GM12892 (cell line): Measurements from ENCODE around the gene P2RX5.

Experiments
- DNase-seq: peaks from one replicate; pipeline ENCODE4 v3.0.0; 2011; ENCODE audit not compliant: insufficient read length
- FAIRE-seq: peaks from 2 replicates; lab custom pipeline; 2011; peaks lifted over from hg19 to GRCh38; lab: Jason Lieb, UNC
- POLR2A ChIP-seq: IDR thresholded peaks from 2 replicates; pipeline ENCODE4 v1.6.1; 2011; ENCODE audit warnings: low read depth, low read length, control low read depth
- POLR2AphosphoS5 ChIP-seq: IDR thresholded peaks from 2 replicates; pipeline ENCODE4 v1.6.1; 2011; ENCODE audit warnings: low read depth, low read length, control low read depth
- TAF1 ChIP-seq: IDR thresholded peaks from 2 replicates; pipeline ENCODE4 v1.6.1; 2011; ENCODE audit warnings: low read depth, mild to moderate bottlenecking, control low read depth, low read length, borderline replicate concordance

P2RX5 gene

DNA sequence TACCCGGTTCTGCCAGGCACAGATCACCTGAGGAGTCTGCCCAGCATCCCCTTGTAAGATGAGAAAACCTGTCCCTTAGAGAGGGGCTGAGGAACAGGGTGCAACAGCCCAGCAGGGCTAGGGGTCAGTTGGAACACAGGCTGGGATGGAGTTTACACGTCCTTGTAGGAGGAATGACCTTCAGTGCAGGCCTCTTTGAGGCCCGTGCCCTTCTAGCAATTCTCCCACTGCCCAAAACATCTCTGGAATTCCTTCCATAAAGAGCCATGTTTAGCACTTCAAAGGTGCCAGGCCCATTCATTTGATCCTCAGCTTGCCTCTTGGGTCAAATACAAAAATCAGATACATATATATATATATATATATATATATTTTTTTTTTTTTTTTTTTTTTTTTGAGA lies 54.9 kb downstream of the P2RX5 start:
- TF ChIP-seq POLR2AphosphoS5 (no peak), TAF1 (no peak), POLR2A (no peak)
- DNase-seq (no peak), FAIRE-seq (no peak)

DNA sequence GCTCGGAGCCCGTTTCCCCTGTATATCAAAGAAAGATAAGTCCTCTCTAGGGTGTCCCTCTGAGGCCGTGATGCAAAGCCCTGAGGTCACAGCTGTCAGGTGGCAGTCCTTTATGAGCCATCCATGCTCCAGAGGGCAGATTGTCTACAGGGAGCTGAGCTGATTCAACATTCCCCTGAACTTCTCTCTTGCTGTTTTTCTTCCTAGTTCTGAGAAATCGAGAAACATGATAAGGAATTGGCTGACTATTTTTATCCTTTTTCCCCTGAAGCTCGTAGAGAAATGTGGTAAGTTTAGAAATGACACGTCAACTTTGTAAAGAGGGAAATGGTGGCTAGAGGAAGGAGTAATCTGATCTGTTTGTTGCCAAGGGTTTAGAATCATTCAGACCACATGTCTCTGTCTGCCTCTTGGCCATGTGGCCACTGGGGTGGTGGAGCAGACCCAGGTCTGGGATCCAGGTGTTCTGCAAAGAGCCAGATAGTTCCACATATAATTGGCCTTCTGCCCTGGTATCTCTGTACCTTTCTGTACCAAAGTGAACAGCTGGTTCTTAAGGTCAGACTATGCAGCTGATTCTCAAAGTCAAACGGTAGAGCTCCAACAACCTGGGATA lies 55.9 kb downstream of the P2RX5 start:
- DNase-seq, result no peak
- no peak for TF ChIP-seq TAF1
- no peak for TF ChIP-seq POLR2AphosphoS5
- no peak for TF ChIP-seq POLR2A

DNA sequence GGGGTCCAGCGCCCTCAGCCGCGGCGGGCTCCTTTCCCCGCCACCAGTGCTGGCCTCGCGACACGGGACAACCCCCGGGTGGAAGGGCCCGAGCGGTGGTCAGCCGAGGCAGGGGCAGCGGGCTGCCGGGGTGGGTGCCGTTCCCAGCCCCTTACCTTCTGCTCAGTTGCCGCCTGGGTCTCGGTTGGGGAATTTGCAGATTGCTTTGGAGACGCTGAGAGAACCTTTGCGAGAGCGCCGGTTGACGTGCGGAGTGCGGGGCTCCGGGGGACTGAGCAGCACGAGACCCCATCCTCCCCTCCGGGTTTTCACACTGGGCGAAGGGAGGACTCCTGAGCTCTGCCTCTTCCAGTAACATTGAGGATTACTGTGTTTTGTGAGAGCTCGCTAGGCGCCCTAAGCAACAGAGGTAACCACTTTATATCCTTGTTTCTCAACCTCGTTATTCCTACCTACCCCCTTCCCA lies 59.0 kb downstream of the P2RX5 start:
- no peak for TF ChIP-seq TAF1
- TF ChIP-seq POLR2A, result no peak
- no peak for TF ChIP-seq POLR2AphosphoS5
- DNase-seq (no peak), FAIRE-seq (no peak)

More for the DNA sequence above, 55.9 kb downstream of the P2RX5 start:
- peak; percentile 9 for FAIRE-seq

DNA sequence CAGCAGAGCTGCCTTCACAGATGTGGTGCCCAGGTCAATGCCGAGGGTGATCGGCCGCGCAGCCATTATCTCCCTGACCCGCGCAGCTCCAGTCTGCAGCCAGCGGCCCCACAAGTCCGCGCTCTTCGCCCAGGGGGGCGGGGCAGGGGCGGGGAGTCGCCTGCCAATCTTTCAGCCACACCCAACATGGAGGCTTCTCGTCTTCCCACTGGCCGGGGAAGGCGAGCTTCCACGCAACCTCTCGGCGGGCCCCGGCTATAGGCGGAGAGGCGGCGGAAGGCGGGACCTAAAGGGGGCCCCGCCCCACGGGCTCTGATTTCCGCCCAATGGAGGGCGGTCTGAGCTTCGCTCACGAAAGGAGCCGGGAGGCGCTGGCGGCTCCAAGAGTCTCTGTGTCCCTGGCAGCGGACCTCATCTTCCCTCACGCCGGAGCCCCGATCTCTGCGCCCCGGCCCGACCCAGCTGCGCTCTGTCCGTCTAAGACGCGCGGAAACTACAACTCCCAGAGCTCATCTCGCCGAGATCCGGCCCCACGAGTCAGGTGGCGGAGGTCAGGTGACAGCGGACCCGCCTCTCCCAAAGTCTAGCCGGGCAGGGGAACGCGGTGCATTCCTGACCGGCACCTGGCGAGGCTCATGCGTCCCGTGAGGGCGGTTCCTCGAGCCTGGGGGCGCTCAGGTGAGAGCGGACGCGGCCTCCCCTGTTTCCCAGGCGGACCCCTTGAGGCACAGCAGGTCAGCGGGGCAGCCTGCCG lies 59.6 kb downstream of the P2RX5 start, which contains the start of the genes CTNS and SHPK:
Gene CTNS (plus strand): TSS at position 607 of the 754 bp plus-strand sequence. CDS start 3,447 bp downstream, outside the sequence.
Gene SHPK (minus strand): TSS at position 97 of the 754 bp plus-strand sequence. CDS start 31 bp downstream, at position 66.
- DNase-seq, result peak; percentile 99
- peak; percentile 99 for FAIRE-seq
- peak; percentile 83 for TF ChIP-seq POLR2A
- TF ChIP-seq POLR2AphosphoS5, result peak; percentile 46; the same call in 1 of the 2 replicates
- TF ChIP-seq TAF1, result peak; percentile 52; the same call in 1 of the 2 replicates

DNA sequence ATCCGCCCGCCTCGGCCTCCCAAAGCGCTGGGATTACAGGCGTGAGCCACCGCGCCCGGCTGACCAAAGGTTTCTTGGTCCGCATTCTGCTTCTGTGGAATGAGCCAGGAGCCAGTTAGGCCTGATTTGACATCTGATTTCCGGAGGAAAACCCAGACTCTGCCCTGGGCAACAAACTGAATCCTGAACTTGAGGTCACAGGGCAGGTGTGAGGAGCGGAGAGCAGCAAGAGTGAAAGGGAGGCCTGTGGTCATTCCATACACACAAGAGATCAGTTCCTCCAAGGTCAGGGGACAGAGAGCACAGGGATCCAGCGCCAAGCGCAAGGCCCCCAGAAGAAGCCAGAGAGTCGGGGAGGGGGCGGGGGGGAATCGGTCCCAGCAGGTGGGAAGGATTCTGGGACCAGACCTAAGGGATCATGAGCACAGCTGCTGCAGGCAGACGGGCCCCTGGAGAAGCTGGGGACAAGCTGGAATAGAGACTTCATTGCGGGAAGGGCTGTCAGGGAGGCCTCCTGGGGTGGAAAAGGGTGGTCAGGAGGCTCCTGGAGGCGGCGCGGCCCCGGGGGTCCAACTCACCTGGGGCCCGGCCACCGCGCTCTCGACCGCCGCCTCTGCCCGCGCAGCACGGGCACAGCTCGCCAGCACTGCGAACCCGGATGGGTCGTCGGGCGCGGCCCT lies 60.3 kb downstream of the P2RX5 start:
- no peak for TF ChIP-seq TAF1
- no peak for TF ChIP-seq POLR2A
- TF ChIP-seq POLR2AphosphoS5, result no peak
- FAIRE-seq (peak; percentile 51), DNase-seq (no peak)

DNA sequence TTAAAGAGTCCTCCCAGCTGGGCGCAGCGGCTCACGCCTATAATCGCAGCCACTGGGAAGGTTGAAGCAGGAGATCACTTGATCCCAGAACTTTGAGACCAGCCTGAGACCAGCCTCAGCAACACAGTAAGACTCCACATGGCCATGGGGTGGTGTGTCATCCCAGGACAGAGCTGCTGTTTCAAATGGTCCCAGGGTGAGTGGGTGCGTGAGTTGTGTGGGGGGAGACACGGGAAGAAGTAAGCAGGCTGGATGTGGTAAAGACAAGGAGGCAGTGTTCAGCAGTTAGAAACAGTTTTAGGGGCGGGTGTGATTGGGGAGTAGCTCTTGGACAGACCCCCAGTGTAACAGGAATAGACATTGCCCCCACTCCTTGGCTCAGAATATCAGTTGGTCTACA lies 63.7 kb downstream of the P2RX5 start:
- DNase-seq (no peak), FAIRE-seq (no peak)
- TF ChIP-seq TAF1, result no peak
- no peak for TF ChIP-seq POLR2A
- no peak for TF ChIP-seq POLR2AphosphoS5

DNA sequence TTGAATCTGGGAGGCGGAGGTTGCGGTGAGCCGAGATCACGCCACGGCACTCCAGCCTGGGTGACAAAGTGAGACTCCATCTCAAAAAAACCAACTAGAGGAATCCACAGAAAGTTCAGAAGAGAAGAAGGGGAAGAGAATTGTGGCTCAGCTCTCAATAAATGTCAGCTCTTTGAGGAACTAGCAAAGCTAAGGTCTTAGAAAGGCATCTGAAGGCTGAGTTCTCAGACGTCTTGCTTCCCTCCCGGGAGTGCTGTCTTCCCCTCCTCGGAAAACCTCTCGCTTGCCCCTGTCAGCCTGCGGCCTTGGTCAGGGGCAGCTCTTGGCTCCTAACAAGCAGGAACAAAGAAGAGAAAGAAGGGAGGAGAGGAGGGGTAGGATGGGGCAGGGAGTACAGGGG lies 65.2 kb downstream of the P2RX5 start:
- TF ChIP-seq POLR2A, result no peak
- FAIRE-seq (no peak), DNase-seq (no peak)

DNA sequence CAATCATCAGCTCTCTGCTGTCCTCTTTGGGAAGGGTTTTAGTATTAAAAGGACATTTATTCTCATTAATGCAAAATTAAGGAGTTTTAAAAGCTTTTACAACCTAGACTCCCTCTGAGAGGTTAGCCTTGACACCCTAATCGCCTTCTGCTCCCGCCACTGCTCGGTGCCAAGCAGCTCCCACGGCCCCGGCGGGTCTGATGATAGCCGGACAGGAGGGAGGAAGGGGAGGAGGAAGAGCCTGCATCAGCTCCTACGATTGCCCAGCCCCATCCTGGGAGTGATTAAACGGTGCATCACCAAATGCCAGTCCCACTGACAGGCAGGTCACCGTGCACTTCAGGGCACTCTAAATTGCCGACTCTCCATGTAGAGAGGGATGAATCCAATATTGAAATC lies 68.2 kb downstream of the P2RX5 start:
- FAIRE-seq, result no peak
- no peak for DNase-seq
- TF ChIP-seq TAF1, result no peak

DNA sequence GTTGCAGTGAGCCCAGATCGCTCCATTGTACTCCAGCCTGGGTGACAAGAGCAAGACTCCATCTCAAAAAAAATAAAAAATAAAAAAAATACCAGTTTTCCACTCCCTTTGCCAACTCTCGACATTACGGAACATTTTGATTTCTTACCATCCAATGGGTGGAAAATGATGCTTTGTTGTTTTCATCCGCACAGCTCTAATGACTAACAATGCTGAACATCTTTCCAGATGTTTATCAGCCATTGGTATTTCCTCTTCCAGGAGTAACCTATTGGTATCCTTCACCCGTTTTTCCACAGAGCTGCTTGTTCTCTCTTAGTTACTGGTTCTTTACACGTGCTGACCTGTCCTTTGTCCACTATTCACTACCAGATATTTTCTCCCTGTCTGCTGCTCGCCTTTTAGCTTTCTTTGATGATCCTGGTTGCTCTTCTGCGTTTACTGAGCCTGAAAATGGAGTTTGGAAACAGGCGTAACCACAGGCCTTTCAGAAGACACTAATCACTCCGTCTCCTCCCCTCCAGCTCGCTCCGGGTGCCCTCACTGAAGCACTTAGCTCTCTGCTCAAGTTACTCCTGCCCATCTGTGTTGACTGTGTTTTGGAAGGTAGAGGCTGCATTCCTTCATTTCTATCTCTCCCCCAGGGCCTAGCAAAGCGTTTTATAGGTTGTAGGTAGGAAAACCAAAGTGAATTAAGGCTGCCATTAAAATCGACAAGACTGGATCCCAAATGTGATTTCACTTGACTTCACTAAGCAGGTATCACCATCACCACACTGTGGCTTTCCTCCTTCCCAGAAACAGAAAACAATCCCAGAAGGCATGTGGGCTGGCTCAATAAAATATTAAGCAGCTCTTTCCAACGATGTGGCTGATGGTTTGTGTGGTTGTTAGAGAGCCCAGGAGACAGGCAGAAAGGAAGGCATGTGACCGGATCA lies 68.9 kb downstream of the P2RX5 start:
- no peak for FAIRE-seq
- no peak for TF ChIP-seq POLR2A
- TF ChIP-seq TAF1, result no peak
- no peak for TF ChIP-seq POLR2AphosphoS5

More for the DNA sequence above, 68.9 kb downstream of the P2RX5 start:
- DNase-seq, result no peak
